GM10847 (cell line): ENCODE measurements around the gene ARFGAP1.

ENCODE experiments used
- POLR2A ChIP-seq: IDR thresholded peaks from 2 replicates; pipeline ENCODE4 v1.6.1; 2011; ENCODE audit not compliant: insufficient read length; ENCODE audit errors: extremely low read depth

The ARFGAP1 gene

DNA sequence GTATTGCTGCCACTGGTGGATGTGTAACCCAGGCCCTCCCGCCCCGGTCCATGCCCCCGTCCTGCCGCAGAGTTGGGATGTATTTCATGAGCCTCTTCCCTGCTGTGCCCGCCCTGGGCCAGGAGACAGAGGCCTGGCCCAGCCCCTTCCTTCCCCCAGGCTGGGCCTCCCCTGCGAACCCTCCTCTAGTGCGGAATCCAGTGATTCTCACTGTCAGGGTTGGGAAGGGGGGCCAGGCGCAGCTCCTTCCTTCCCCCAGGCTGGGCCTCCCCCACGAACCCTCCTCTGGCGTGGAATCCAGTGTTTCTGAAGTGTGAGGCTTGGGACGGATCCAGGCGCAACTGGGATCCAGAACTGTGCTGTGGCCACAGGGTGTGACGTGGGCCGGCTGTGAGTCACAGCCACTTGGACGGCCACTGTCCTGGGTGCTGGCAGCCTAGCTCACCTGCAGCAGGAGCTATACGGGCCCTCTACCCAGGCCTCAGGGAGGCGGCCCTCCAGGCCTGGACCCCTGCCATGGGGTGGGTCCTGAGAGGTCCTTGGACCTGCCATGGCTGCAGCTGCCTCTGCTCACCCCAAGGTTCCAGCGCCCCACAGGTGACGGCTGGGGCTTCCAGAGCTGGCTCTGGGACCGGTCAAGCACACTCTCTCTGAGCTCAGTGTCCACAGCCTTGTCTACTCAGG, 48.7 kb downstream of the ARFGAP1 start:
- no peak for TF ChIP-seq POLR2A

DNA sequence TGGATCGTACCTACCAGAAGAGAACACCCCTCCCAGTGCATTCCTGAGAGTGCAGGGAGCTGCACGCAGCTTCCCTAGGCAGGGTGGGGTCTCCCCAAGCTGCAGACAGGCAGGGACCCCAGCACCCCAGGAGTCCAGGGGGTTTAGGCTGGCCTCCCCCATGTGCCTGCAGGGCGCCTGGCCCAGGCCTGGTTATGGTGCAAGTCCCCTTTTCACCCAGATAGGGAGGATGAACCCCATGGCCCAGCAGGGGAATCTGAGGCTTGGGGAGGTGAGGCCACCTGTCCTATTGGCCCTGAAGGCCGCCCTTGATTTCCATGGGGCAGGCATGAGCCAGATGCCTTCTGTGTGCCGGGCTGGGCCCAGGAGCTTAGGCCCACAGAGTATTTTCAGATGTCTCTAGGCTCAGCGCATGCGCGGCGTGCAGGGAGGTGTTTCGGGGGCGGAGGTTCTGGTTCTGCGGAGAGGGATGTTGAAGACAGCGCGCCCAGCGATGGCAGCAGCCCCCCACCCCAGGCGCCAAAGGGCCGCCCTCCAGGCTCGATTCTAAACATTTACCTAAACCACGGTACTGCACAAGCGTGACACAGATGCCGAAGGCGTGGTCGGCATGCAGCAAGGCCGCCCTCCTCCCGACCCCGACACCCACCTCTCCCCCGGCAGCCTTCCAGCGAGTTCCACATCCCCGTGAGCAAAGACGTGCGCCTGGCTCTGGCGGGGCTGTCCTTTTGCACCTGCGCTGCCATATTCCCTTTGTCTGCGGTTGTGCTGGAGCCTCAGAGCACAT, 49.7 kb downstream of the ARFGAP1 start:
- TF ChIP-seq POLR2A = no peak

DNA sequence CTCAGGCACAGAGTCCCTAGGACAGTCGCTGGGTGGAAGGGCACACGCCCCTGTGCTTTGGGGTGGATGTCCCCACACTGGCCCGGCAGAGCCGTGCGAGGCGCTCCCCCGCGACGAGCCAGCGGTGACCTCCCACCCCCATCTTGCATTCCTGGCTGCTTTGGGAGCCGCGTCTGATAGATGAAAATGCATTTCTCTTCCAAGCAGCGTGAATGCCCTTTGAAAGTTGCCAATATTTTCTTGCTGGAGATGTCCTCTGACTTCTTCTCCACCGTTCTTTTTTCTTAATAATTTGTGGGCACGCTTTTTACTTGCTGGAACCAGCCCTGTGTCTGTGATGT, 50.3 kb downstream of the ARFGAP1 start:
- TF ChIP-seq POLR2A = no peak

DNA sequence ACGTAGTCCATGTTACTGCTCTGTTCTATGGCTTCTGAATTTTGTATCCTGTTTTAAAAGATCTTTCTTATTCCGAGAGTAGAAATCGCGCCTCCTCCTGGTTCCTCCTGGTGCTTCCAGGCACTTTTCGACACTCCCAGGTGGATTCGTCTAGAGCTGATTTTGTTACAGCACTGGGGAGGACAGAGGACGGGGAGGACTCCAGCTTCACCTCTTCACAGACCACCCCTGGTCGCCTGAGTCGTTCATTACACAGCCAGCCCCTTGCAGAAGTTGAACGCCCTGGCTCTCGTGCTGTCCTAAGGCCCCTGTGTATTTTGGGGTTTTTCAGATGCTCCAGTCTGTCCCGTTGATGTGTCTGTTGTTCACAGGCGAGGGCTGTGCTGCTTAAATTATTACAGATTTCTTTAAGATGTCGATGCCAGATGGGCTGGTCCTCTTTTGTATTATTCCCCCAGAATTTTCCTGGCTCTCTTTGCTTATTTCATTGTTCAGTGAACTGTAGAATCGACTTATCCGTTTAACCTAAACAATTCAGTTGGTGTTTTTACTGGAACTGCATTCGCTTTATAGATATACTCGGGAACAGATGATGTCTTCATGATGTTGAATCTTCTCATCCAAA, 50.9 kb downstream of the ARFGAP1 start:
- TF ChIP-seq POLR2A = no peak

DNA sequence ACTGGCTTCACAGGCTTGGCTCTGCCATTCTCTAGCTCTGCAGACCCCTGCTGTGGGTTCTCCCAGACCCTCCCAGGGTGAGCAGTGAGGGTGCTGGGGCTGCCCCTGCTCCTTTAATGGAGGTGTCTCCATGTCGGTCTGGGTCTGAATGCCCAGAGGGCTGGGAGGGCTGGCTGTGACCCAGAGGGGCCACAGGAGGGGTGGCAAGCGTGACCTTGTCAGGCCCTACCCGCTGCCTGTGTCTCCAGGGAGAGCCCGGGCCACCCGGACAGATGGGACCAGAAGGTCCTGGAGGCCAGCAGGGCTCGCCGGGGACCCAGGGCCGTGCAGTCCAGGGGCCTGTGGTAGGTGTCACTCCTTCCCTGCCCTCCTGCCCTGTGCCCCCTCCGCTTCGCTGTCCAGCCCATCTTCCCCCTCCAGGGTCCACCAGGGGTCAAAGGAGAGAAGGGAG, 52.4 kb downstream of the ARFGAP1 start:
- TF ChIP-seq POLR2A = no peak

DNA sequence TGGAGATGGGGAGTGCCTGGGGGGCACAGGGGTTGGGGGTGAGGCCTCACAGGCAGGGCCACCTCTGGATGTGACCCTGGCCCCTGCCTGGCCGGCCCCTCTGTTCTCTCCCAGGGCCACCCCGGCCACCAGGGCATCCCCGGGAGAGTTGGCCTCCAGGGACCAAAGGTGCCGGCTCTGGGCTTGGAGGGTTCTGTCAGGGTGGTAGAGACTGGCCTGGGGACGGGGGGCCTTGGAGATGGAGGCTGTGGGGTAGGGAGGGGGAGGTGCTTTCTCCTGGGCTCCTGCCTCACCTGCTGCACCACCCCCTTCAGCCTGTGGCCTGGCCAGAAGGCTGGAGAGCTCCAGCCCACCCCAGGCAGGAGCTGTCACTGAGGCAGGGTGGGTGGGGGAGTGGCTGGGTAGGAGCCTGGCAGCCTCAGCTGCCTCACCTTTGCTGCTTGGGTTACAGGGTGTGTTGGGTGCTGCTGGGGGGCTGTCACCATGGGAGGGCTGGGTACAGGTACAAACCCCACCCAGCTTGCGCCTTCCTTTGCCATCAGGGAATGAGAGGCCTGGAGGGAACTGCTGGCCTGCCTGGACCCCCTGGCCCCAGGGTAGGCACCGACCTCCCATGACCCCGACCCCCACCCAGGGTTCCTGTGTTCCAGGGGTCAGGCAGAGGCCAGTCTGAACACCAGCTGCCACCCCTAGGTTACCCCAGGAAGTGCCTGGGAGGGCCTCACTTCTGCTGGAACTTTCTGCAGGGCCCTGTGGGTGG, 53.1 kb downstream of the ARFGAP1 start:
- no peak for TF ChIP-seq POLR2A

DNA sequence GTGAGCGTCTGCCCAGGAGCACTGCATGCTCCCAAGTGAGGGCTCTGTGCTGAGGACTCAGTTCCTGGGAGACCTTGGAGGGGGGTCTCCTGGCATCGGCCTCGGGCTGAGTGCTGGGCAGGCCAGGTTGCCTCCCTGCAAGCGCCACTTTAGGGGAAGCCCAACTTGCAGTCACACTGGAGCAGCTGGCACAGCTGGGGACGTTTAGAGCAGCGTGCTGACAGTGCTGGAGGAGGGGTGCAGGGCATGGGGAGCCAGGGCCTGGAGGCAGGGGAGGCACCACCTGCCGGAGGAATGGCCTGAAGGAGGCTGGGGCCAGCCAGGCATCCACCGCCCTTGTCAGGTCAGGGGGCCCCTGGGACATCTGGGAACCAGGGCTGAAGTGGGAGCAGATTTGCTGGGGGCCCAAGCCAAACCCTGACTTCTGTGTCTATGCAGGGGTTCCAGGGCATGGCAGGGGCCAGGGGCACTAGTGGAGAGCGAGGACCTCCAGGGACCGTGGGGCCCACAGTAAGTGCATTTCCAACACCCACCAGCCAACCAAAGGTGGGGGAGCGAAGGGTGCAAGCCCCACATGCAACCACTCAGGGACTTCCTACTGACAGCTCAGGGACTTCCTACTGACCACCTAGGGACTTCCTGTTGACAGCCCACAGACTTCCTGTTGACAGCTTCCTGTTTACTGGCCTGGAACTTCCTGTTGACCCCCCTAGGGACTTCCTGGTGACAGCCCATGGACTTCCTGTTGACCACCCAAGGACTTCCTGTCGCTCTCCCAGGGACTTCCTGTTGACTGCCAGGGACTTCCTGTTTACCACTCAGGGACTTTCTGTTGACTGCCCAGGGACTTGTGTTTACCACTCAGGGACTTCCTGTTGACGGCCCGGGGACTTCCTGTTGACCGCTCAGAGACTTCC, 54.0 kb downstream of the ARFGAP1 start:
- no peak for TF ChIP-seq POLR2A

DNA sequence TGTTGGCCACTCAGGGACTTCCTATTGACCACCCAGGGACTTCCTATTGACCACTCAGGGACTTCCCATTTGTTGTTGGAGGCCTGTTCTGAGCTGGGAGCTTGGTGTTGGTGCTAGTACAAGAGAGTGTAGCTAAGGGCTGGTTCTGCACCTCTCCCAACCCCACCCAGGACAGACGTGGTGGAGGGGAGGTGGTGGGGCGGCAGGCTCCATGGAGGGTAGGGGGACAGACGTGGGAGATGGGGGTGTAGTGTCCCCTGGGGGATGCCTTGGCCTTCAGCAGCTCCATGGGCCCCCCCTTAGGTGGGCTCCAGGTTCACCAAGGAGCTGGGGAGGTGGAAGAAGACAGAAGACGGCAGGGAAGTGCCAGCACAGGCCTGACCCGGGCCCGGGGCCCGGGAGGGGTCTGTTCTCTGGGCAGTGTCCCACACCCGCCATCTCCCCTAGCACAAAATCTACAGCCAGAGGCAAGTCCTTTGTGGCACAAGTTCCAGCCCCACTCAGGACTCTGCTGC, 54.7 kb downstream of the ARFGAP1 start:
- no peak for TF ChIP-seq POLR2A

DNA sequence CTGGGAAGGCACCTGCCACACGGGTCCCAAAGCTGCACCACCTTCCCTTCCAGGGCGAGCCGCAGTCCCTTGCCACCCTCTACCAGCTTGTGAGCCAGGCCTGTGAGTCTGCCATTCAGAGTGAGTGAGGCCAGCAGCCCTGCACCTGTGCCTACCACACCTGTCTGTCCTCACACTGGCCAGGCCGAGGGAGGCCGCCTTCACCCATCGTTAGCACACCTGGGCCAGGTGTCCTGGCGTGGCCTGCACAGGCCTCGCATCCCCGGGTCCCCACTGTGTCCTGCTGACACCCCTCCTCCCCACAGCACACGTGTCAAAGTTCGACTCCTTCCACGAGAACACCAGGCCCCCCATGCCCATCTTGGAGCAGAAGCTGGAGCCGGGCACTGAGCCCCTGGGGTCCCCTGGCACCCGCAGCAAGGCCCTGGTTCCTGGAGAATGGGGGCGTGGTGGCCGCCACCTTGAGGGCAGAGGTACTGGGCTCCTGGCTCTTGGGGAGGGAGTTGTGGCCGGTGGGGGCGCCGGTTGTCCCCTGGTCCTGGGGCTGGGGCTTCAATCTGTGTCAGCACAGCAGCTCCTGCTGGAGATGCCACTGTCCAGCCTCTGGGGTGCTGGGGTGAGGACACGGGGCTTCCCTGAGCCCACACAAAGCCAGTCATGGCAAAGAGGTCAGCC, 55.5 kb downstream of the ARFGAP1 start:
- TF ChIP-seq POLR2A = no peak

DNA sequence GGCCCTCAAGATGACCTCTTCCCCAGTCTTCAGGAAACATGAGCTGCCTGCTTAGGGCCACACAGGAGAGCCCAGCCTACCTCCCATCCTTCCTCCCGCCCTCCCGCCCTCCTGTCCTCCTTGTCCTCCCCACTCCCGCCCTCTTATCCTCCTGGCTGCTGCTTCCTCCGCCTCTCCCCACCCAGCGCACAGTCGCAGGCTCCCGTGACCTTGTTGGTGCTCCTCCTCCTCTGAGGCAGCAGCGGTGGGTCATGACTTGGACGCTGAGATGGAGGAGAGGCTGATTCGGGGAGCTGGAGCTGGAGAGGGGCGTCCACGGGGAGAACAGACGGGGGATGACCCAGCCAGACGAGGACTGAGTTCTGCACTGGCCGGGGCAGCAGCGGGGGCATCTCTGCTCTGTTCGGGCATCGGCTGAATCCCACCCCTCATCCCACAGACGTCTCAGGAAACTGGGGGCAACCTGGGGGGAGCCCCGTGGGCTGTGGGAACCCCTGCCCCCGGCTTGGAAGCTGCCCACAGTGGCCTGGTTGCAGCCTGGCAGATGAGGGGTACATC, 56.2 kb downstream of the ARFGAP1 start:
- no peak for TF ChIP-seq POLR2A

DNA sequence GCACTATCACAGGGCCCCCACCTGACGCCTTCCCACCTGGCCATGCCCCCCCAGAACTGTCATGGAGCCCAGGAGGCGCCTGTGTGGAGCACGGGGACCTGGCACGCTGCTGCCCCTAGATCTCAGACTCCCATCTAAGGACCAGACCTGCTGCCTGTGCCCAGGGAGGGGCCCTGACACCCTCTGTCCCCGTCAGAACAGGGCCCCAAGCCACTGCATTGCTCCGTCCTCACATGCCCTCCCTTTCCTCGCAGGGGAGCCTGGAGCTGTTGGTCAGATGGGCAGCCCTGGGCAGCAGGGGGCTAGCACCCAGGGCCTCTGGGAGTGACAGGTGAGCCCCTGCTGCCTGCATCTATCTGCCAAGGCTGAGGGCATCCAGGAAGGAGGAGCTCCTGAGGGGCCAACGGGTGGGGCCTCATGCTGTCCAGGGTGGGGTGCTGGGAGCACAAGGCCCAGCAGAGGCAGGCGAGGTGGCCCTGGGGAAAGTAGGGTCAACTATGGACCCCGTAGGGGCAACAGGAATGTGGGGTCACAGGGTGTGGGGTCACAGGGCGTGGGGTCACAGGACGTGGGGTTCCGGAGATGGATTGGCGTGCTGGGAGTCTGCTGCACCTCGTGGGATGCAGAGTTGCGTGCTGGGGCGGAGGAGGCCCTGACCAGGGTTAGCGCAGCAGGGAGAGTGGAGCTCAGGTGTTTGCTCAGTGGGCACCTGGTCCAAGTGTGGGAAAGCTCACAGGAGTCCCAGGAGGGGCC, 56.9 kb downstream of the ARFGAP1 start:
- no peak for TF ChIP-seq POLR2A

DNA sequence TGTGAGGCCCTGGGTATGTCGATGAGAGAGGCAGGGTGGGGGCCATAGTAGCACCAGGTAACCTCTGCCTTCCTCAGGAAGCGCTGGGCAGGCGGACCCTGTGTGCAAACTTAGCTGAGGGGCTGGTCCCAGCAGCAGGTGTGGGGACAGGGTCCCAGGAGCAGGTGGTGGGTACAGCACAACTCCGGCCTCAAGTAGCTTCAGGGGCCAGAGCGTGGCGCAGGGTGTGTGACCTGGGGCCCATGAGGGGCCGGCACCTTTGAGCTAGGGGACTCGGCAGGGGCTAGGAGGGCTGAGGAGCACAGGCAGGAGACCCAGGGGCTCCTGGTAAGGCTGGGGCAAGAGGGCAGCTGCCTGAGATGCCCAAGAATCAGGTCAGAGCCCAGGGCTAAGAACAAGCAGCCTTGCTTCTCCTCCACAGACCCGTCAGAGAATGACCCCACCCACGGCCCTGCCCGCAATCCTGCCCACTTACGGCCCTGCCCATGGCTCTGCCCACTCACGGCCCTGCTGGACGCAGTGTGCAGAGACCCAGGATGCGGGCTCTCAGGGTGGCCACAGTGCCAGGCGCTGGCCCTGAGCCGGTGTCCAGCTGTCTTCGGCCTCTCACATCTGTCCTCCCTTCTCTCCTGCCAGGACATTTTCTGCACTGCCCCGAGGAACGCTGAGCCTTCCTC, 57.6 kb downstream of the ARFGAP1 start:
- TF ChIP-seq POLR2A = no peak

DNA sequence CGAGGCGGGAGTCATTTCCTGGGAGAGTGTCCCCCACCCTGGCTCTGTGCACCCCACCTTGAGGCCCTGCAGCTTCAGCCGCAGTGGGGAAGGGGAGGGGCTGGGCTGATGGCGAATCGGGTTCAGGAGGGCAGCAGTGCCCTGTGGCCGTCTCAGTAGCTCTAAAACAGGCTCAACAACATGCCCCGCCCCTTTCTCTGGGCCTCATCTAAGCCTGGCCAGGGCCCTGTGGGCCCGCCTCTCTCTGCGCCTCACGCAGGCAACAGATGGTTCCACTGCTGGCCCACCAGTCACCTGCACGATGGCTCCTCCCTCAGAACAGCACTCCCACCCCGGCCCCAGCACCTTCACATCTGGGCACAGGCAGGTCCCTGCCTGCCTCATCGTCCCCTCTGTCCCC, 58.3 kb downstream of the ARFGAP1 start:
- TF ChIP-seq POLR2A = no peak
